GM21825 (cell line): ENCODE results near the gene PPIL3.
"Not testable (repeated sequence)": the region's sequence is repeated elsewhere in the genome, so short reads cannot be mapped to it uniquely, and the experiment has no call there.

ENCODE experiments used
- ATAC-seq: cut with Tn5 transposase; IDR thresholded peaks from one replicate; pipeline ENCODE4 v1.9.1; 2021; ENCODE audit warnings: mild to moderate bottlenecking, moderate library complexity; ENCODE audit not compliant: unreplicated experiment

PPIL3 gene

DNA sequence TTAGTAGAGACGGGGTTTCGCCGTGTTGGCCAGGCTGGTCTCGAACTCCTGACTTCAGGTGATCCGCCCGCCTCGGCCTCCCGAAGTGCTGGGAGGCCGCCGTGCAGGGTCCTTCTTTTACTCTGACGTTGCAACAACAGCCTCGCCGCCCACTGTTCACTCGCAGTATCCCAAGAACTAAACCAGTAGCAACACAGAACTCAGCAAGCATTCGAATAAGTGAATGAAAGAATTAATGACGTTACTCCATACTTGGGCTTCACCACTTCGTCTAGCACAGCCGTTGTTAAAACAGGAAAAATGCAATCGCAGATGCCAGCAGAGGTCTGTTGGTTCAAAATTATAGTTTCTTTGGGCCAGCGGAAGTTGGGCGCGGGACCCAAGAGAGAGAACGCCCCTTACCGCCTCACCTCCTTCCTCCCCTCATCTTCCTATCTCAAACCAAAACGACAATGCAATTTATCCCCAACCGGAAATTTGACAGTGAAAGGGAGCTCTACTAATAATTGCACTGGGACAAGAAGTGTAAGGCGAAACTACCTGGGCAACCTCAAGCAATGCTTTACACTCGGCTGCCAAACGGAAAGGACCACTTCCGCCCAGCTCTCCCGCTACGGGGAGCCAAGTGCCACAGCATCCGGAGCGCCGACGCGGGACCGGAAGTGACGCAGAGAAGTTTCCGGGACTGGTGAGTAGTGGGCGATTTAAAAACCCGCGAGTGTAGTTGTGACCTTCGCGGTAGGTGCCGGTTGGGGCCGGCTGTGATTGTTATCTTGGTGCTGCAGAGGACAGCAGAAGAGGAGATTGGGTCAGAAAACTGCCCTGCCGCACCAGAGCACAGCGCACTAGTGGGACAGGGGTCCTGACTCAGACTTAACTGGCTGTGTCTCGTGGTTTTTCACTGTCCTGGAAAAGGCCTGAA is at the start of gene PPIL3, which contains the start of gene NIF3L1:
TSS of gene PPIL3 (minus strand) at position 374 of the 922 bp plus-strand sequence. CDS start 1,462 bp downstream, outside the sequence.
TSS of gene NIF3L1 (plus strand) at position 668 of the 922 bp plus-strand sequence. CDS start 2,573 bp downstream, outside the sequence.
- ATAC-seq, result peak; percentile 93

DNA sequence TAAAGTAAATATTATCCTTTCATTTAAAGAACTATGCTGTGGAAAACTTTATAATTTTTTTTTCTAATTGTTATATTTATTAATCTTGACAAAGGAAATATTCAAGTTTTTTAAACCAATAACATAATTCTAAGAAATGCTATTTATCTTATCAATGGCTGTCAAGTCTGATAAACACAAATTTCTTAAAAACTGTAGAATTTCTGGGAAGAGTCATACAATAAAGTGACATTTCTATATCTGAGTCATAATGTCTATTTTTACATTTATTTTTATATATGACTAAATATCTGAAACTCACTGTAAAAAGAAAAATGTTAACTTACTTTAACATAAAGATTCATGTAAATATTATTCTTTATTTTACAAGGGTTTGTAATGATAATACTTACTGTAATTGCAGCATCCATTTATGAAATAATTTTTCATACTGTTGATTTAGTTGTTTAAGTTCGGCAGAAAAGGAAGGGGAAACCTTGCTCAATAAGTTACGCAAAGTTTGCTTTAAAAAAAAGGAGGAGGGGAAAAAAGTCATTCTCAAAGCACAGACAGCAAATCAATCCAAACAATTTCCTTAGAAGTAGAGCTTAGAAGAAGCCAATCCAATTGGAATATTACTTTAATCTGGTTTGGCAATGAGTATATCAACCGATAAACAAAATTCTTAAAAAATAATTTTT is 42.2 kb upstream of the PPIL3 start:
- ATAC-seq, result no peak

DNA sequence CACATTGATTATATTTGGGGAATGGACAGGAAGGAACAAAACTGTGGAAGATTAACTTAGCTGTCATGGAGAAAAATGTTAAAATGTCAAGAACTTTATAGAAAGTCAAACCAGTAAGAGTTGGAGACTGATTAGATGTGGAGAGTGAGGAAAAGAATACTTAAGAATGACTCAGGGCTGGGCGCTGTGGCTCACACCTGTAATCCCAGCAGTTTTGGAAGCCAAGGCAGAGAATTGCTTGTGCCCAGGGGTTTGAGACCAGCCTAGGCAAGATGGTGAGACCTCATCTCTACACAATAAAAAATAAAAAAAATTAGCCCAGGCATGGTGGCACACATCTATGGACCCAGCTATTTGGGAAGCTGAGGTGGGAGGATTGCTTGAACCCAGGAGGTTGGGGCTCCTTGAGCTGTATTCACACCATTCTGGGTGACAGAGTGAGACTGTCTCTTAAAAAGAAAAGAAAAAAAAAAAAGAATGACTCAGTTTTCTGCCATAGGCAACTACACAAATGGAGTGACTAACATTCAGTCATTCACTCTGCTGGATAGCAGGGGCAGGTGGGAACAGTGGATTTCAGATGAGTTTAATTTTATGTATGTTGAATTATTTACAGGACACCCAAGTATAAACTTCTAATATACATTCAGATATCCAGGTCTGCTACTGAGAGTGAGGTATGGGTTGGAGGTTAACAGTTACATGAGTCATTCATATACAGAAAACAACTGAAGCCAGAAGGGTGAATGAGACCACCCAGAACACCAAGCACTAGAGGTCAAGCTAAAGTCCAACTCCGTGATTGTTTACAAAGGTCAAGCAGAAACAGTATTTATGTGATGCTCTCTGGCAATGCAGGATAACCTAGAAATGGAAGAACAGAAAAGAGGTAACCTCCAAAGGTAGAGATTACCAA is 40.7 kb upstream of the PPIL3 start:
- no peak for ATAC-seq

DNA sequence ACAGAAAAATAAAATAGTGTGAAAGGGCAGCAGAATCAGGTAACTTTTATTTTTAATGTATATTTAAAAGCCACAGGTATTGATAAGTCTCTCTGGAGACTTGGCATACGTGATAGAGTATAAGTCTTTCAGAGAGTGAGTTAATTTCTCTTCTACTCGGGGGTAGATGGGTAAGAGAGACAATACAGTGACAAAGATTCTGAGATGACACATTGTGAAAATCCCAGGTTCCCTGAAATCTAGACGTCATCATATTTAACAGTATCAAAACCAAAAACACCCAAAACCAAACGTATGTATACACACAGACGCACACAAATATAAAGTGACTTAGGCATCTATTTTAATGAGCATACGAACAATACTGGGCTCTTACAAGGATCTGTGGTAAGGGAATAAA is 33.6 kb upstream of the PPIL3 start:
- no peak for ATAC-seq

GRCh38 chr2:200913654-200914053 is 24.8 kb upstream of the PPIL3 start:
- ATAC-seq, result no peak

- ATAC-seq, result no peak
Observed at GRCh38 chr2:200909958-200910357, 21.1 kb upstream of the PPIL3 start.

- peak; percentile 51 for ATAC-seq
Observed at GRCh38 chr2:200905618-200906296, 16.9 kb upstream of the PPIL3 start.

DNA sequence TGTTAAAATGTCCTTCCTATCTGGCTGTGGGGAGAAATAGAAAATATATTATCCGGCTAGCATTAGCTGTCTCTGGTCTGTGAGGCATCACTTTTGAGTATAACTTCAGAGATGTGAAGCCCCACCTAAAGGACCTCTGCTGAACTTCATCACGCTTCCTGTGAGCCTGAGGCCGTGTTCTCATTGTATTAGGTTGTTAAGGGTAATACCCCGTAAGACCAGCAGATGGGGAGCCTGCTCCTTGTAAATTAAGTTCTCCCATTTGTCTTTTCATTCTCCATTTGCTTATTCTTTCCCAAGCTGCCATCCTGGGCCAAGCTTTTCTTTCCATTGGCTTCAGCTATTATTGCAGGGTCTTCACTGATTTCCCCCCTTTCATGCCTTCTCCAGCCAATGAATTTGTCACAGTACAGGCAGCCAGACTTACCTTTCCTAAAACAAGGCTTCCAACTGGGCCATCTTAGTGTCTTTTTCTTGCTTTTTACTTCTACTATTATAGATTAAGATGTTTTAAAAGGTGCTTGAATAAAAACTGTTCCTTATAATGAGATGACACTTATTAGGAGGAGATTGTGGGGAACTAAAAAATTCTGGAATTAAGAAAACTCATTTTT is 12.7 kb upstream of the PPIL3 start:
- ATAC-seq, result peak; percentile 98

GRCh38 chr2:200899482-200899881 is 10.6 kb upstream of the PPIL3 start:
- no peak for ATAC-seq

DNA sequence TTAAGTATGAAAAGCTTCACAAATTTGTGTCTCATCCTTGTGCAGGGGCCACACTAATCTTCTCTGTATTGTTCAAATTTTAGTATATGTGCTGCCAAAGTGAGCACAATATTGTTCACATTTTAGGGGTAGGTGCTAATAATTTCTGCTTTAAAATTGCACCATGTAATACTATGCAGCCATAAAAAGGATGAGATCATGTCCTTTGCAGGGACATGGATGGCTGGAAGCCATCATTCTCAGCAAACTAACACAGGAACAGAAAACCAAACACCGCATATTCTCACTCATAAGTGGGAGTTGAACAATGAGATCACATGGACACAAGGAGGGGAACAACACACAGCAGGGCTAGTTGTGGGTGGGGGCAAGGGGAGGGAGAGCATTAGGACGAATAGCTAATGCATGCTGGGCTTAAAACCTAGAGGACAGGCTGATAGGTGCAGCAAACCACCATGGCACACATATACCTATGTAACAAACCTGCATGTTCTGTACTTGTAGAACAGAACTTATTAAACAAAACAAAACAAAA is 7.1 kb downstream of the PPIL3 start:
- not testable (repeated sequence) for ATAC-seq

GRCh38 chr2:200878289-200878880 is 10.5 kb downstream of the PPIL3 start:
- no peak for ATAC-seq

DNA sequence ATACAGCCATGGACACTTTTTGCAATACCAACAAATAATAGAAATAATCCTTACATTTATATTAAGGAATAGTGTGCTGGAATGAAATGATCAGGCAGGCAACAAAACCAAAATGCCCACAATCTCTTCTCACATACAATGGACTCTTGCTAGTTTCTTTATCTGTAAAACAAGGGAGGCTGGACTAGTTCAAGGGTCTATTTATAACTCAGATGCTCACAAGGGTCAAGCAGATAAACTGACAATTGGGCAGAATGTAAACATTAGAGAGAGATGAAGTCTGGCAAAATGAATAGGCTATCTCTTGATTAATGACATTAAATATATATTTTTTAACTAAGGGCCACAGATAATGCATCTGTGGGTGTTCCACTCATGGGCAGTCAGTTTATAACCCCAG is 11.4 kb downstream of the PPIL3 start:
- no peak for ATAC-seq

- ATAC-seq, result no peak
Observed at GRCh38 chr2:200873560-200873959, 15.3 kb downstream of the PPIL3 start.

- ATAC-seq, result no peak
Observed at GRCh38 chr2:200871151-200871550, 17.7 kb downstream of the PPIL3 start.

GRCh38 chr2:200869014-200869413 is 19.9 kb downstream of the PPIL3 start:
- no peak for ATAC-seq

- ATAC-seq, result peak; percentile 86
Observed at GRCh38 chr2:200864176-200865034, 24.5 kb downstream of the PPIL3 start, which contains the start of gene CLK1. CLK1 (minus strand) TSS chr2:200864658; CDS start chr2:200861862, 2,796 bp downstream.

- ATAC-seq, result peak; percentile 11
Observed at GRCh38 chr2:200863782-200864175, 25.1 kb downstream of the PPIL3 start.

GRCh38 chr2:200862532-200863000 is 26.3 kb downstream of the PPIL3 start:
- no peak for ATAC-seq
